GM18519 (cell line): ENCODE measurements around the gene TMPRSS11D.

Source experiments
- ATAC-seq: cut with Tn5 transposase; IDR thresholded peaks from one replicate; pipeline ENCODE4 v1.9.1; 2021; ENCODE audit warnings: mild to moderate bottlenecking, moderate library complexity; ENCODE audit not compliant: unreplicated experiment, low FRiP score

TMPRSS11D gene, protein sequence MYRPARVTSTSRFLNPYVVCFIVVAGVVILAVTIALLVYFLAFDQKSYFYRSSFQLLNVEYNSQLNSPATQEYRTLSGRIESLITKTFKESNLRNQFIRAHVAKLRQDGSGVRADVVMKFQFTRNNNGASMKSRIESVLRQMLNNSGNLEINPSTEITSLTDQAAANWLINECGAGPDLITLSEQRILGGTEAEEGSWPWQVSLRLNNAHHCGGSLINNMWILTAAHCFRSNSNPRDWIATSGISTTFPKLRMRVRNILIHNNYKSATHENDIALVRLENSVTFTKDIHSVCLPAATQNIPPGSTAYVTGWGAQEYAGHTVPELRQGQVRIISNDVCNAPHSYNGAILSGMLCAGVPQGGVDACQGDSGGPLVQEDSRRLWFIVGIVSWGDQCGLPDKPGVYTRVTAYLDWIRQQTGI

DNA sequence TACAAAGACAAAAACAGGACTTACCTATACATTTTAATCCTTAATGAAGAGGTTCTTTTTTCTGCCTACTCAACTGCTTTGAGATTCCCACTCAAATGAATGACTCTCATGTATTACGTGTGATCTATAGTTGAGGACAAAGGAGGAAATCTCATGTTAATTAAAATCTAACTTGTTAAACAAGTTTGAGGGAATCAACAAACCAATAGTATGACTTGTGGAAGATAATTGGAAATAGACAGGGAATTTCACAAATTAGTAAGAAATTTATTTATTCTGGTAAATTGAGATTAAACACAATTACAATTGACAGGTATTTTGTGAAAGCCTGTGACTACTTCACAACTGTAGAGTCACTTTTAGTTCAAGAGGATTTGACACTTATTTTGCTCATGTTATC is at the start of gene TMPRSS11D:
TMPRSS11D (minus strand) TSS at position 101 of the 400 bp plus-strand sequence; CDS start at position 32, 69 bp downstream.
- no peak for ATAC-seq

DNA sequence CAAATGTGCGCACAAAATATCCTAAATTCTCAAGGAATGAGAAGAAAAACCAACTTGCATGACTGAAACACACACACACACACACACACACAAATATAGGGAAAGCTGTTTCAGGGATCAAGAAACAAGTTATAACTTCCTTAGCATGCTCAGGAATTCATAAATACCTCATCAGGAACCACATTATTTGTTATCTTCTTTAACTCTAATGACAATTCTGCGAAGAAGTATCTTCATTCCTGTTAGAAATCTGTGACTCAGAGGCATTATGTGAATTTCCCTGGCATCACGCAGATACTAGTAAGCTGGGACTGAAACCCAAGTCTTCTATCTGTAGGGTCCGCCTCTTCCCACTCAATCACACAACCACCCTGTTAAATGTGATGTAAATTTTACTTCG is 49.2 kb upstream of the TMPRSS11D start:
- ATAC-seq: no peak

DNA sequence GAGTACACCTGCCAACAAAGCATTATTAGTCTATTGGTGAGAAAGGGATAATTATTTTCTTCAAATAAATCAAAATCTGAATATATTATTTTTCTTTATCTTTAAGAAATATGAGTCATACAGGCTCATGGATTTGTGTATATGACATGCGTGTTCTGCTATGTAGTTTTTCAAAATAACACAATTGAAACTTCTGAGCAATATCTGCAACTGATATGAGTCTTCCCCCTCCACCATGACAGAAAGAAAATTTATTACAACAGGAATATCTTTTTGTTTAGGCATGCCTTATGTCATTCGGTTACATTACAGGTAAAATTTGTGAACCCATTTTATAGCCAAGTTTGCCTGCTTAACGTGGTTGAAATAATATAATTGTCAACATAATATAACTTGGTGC is 47.5 kb upstream of the TMPRSS11D start:
- no peak for ATAC-seq

DNA sequence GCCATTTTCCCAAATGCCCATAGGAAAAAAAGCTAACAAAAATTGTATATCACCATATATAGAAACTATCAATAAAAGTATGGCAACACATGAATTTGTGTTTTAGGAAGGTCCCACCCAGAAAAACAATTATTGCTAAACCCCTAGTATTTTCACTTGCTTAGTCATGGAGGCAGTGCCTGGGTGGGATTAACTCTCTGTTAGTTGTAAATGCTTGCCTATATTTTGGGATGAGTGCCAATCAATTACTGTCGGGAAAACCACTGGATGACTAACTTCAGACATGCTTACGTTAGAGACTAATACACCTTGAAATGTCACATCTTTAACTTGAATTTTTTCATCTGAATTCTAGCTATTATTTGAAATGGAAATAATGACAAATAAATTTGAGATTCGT is 45.6 kb upstream of the TMPRSS11D start:
- ATAC-seq: no peak

DNA sequence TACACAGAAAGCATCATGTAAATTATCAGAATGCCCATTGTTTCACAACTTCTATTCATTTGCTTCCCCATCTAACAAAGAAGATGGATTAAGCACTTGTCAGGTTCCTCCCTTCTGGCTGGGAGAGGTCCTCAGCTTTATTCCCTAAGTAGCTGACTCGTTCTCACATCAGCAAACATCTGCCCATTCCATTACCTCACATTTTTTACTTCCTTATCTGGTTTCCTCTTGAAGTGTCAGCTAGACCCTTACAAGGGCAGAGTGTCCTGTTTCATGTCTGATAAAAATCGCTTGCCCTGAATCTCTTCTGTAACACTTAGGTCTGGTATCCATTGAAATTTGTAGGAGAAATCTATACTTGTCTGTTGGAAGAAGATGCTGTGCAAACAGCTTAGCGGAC is 44.7 kb upstream of the TMPRSS11D start:
- no peak for ATAC-seq

DNA sequence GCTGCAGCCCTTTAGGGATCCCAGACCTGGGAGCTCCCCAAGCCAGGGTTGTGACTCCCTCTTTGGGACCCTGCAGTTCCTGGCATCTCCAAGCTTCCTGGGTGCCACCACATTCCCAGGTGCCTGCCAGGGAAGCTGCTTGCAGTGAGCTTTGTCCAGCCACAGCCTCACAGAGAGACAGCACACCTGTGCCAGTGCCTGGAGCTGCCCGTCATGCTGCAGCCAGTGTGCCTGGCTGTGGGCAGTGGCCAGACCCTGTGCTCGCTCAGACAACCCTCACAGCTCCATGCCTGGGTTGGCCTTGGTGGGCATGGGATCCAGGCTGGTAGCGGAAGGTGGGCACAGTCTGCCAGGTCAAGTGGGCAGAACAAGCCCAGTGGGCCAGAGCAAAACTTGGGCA is 43.4 kb upstream of the TMPRSS11D start:
- ATAC-seq: no peak

DNA sequence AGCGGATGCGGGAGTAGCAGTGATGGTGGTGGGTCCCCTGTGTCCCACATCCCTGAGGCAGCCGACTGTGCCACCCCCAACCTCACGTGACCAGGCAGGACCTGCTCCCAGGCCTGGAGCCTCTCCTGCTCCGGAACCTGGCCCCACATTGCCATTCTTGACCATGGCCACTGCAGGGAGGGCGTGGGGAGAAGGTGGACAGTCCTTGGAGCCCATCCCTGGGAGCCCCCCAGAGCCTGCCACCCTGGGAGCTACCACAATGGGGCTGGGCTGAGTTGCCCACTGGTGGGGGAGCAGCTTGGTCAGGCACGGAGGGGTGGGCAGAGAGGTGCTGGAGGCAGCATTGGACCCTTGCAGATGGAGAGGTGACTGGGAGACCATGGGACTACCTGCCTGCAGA is 42.7 kb upstream of the TMPRSS11D start:
- ATAC-seq: no peak

DNA sequence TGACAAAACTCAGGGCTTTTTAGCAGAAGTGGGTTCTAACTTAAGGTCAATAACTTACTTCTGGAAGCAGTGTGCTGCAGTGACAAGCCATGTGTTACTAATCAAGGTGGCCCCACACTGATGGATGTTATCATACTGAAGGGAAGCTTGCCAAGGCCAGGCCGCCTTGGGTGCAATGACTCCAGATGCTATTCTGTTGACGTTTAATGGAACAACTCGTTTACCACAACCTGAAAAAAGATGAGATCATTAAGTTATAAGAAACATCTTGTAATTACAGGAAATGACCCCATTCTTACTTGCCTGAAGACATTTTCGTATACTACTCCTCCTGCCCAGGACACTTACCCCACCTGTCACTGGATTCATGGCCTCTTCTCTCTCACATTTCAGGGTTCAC is 38.9 kb upstream of the TMPRSS11D start:
- no peak for ATAC-seq

DNA sequence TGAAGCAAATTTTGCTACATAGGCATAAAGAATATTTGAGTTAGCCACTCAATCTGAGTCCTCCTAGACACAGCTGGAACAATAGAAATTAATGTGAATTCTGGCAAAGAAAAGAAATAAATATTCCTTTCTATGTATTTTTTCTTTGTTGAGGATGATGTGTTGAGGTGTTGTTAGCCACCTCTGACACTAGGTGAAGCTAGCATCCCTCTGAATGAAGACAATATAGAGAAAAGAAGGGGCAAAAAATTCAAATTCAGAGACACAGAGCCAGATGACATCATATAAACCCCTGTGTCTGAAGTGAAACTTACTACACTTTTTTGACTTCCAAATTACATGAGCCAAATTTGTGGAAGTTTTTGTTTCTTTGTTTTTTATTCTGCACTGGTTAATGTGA is 34.6 kb upstream of the TMPRSS11D start:
- ATAC-seq: no peak

DNA sequence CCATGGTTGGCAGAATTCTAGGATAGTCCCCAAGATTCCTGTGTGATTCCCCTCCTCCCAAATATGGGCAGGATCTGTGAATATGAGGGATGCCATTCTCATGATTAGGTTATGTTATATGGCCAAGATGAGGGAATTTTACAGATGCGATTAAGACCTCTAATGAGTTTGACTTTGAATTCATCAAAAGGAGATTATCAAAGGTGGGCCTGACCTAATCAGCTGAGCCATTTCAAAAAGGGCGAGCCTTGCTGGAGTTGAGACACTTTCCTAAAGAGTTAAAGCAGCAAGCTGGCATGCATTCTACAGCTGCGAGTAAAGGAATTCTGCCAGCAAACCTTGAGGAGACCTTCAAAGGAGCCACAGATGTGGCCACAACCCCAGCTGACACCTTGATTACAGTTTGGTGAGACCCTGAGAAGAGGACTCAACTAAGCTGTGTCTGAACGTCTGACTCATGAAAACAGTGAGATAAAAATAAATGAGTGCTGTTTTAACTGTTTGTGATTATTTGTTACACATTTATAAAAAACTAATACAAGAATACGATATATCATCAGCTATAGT is 31.7 kb upstream of the TMPRSS11D start:
- no peak for ATAC-seq

DNA sequence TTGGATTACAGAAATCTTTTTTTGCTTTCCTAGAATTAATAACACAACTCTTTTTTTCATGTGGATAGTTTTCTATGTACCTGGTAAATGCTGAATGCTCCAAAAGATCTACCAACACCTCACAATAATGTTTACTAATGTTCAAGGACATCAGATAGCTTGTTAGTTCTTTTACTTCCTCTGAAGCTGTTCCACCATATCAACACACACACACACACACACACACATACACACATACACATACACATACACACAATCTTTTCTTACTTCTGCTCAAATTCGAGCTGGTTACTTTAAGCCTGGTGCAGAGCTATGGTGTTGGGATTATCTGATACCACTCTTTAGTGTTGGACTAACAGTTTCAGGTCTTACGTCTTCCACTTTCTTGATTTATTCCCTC is 28.3 kb upstream of the TMPRSS11D start:
- no peak for ATAC-seq

DNA sequence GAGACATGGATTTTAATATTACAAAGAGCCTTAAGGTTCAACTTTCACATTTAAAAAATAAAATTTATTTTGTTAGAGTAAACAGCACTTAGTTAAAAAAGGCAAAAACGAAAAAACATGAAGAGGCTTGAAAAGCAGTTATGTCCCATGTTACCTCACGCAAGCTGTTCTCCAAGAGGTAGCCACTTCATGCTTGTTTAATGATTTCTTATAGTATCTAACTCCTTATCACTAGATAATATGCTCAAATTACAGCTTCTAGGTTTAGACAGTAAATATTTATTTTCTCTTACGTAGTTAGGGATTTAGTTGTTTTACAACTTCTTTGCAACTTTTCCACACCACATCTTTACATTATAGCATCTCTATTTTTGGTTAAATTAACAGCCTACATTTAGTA is 27.8 kb upstream of the TMPRSS11D start:
- ATAC-seq: no peak

DNA sequence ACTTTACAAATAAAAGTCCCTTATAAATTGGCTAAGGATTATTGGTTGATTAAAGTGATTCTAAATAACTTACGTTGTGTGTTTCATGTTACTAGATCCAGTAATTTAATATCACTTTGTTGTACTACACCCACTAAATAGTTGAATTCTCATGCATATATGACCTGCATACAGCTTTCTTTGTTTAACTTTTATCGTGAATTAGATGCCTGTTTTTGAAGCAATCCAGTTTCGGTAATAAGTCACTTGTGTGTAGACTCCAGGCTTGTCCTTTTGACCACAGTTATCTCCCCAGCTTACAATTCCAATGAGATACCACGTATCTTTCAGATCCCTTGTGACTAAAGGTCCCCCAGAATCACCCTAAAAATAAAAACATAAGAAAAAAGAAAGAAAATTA is 27.3 kb upstream of the TMPRSS11D start:
- ATAC-seq: no peak

DNA sequence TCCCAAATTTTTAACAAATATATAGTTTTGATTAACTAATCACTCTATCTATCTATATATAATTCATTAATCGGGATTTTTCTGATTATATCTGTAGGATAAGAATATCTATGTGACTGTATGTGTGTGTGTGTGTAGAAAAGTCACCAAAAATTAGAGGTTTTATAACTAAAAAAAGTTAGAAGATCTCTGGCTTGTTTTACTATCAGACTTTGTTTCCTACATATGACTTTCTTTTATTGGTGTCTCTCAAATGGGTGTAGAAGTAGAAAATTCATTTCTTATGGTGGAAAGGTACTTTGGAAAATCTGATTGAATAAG is 26.7 kb upstream of the TMPRSS11D start:
- ATAC-seq: no peak

DNA sequence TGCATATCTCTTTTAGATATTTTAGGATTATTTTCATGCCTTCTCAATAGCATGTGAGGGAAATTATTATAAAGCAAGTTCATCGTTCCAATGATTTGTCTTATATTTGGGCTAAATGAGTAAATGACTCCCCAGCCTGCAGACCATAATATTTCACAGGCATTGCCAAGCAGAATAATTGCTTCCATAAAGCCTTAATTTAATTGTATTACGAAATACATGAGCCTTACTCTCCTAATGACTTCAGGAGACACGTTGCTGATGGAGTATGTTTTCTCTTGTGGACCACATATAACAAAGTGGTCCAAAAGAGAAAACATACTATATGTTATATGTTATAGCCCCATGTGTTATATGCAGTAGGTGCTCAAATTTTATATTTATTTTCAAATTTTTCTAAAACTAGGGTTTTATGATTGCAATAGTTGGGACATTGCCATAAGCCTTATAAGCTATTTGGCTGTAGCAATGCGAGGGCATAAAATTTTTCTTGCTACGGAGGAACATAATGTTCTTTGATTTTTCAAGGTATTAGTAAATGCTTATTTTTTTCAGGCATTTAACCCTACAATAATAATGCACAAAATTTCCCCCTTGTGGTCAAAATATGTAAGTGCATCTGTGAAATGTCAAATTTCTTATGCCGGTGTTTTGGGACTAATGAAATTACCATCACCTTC is 26.2 kb upstream of the TMPRSS11D start:
- peak; percentile 58 for ATAC-seq

DNA sequence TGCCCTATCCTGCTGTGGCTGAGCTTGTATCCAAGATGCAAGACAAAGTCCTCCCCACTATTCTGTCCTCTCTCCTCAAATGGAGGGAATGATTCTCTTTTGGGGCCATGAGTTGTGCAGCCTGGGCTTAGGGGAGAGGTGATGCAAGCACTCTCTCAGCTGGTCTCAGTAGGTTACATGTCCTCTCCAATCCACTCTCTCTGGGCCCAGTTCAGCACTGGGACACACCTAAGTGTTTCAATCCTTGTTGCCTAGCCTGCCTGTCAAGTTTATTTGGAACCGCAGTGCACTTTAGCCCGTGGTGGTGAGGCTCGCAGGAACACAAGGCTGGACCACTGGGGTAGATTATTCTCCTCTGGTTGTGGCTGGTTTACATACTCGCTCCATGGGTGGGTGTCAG is 23.8 kb upstream of the TMPRSS11D start:
- ATAC-seq: no peak

DNA sequence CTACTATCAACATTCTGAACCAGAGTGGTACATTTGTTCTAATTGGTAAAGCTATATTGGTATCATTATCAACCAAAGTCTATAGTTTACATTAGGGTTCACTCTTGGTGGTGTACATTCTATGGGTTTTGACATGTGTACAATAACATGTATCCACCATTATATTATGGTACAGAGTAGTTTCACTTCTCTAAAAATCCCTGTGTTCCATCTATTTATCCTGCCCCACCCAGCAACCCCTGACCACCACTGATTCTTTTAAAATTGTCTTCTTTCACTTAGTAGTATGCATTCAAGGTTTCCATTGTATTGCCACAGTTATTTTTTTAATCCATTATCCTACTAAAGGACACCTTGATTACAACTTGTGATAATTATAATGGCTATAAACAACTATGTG is 15.3 kb upstream of the TMPRSS11D start:
- ATAC-seq: no peak

DNA sequence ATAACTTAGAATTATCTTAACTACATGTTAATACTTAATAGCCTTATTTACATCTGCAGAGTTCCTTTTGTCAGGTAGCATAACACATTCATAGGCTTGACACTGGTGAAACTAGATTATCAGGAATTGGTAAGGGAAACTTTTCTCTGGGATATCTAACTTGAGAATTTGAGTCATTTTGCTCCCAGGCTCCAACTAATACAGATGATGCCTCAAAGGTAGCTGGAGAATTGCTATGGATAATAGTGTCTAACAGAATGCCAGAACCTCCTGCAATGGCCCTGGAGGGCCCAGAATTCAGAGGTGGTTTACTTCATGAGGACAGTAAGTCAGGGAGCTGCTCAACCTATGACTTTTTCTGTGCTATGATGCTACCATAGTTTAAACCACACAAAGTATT is 13.9 kb upstream of the TMPRSS11D start:
- no peak for ATAC-seq

DNA sequence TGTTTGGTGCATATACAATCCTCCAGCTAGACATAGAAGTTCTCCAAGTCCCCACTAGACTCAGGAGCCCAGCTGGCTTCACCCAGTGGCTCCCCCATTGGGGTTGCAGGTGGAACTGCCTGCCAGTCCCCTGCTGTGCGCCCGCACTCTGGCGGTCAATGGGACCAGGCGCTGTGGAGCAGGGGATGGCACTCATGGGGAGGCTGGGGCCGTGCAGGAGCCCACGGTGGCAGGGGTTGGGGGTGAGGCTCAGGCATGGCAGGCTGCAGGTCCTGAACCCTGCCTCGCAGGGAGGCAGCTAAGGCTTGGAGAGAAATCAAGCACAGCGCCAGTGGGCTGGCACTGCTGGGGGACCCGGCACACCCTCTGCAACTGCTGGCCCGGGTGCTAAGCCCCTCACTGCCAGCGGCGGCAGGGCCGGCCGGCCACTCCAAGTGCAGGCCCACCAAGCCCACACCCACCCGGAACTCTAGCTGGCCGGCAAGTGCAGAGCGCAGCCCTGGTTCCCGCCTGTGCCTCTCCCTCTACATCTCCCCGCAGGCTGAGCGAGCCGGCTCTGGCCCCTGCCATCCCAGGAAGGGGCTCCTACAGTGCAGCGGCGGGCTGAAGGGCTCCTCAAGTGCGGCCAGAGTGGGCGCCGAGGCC is 12.7 kb upstream of the TMPRSS11D start:
- no peak for ATAC-seq

DNA sequence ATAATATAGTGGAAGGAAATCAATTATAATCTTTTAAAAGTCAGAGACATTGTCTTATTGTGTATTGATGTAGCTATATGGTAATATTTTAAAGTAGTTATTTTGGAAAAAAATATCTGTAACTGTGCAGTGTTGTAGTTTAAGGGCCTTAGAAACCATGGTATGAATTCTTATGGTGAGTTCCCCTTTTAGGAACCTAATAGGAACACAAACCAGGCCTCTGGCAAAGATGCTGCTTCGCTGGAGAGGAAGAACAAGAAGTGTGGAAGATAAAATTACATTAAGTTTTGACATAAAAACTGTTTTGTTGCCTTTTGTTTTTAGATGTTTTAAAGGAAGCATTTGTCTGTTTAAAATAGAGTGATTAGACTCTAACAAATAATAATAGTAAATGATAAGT is 10.9 kb upstream of the TMPRSS11D start:
- ATAC-seq: no peak

DNA sequence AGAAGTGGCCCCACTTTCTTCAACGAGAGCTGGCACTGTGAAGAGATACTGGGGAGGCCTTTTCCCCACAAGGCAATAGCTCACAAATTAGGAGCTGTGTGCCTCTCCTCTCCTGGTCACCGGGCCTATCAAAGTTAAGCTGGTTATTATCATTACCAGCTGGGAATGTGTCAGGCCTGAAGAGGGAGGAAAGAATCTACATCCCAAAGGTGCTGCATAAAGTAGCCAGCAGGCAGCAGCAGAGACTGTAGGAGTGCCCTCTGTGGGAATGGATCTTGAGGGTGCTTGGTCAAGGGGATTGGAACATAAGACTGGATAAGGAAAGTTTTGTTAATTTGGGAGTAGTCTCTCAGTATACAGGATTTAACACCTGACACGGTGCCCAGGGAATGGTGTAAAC is 9.1 kb upstream of the TMPRSS11D start:
- ATAC-seq: no peak
